WERI-Rb-1 (cell line): ENCODE measurements around the gene FAM47E.

Experiments
- DNase-seq: peaks from one replicate; pipeline ENCODE4 v3.0.0-alpha.2; 2020
- H3K27ac ChIP-seq: fragments of 250-450 bp; sonication (Bioruptor Pico); 2 replicates; pipeline ENCODE4 v1.5.1; 2020; ENCODE audit warnings: mild to moderate bottlenecking, moderate library complexity
- H3K27me3 ChIP-seq: fragments of 250-450 bp; sonication (Bioruptor Pico); 2 replicates; pipeline ENCODE4 v1.5.1; 2021; ENCODE audit warnings: mild to moderate bottlenecking, low read depth, moderate library complexity; ENCODE audit not compliant: insufficient read depth, severe bottlenecking
- H3K36me3 ChIP-seq: fragments of 250-450 bp; sonication (Bioruptor Pico); 2 replicates; pipeline ENCODE4 v1.5.1; 2020; ENCODE audit warnings: mild to moderate bottlenecking, moderate library complexity
- H3K4me3 ChIP-seq: 2 replicates; pipeline ENCODE4 v1.5.1; 2011; ENCODE audit warnings: low read depth, mild to moderate bottlenecking, control low read depth, low read length
- H3K9me3 ChIP-seq: fragments of 250-450 bp; sonication (Bioruptor Pico); 2 replicates; pipeline ENCODE4 v1.5.1; 2021; ENCODE audit warnings: mild to moderate bottlenecking, moderate library complexity; ENCODE audit not compliant: severe bottlenecking
- CTCF ChIP-seq: IDR thresholded peaks from 2 replicates; pipeline ENCODE4 v1.5.1; 2011; ENCODE audit warnings: low read depth, mild to moderate bottlenecking, control low read depth, inconsistent platforms, low read length

FAM47E gene

GRCh38 chr4:76310683-76311082 lies 59.2 kb downstream of the FAM47E start:
- H3K27ac ChIP-seq = no peak overlapping the region
- TF ChIP-seq CTCF = no peak
- DNase-seq = peak; percentile 24

GRCh38 chr4:76311896-76312331 lies 60.4 kb downstream of the FAM47E start:
- Histone ChIP-seq H3K36me3 (peaks cover 15% of the 10 kb centered on the region), H3K27me3 (no peaks in the 10 kb centered on the region), H3K27ac (no peak overlapping the region), H3K9me3 (peaks cover 9% of the 10 kb centered on the region), H3K4me3 (no peak overlapping the region)
- no peak for DNase-seq
- no peak for TF ChIP-seq CTCF

More at GRCh38 chr4:76310683-76311082, 59.2 kb downstream of the FAM47E start:
- Histone ChIP-seq H3K9me3 (peaks cover 1% of the 10 kb centered on the region), H3K4me3 (no peak overlapping the region), H3K27me3 (no peaks in the 10 kb centered on the region), H3K36me3 (peaks cover 15% of the 10 kb centered on the region)

GRCh38 chr4:76312457-76312856 lies 60.9 kb downstream of the FAM47E start:
- no peak overlapping the region for H3K4me3 ChIP-seq
- H3K9me3 ChIP-seq = peaks cover 9% of the 10 kb centered on the region

GRCh38 chr4:76313547-76313946 lies 62.0 kb downstream of the FAM47E start:
- no peak for DNase-seq
- no peak overlapping the region for H3K27ac ChIP-seq
- no peaks in the 10 kb centered on the region for H3K27me3 ChIP-seq
- peaks cover 15% of the 10 kb centered on the region for H3K36me3 ChIP-seq
- no peak for TF ChIP-seq CTCF
- H3K4me3 ChIP-seq = no peak overlapping the region
- peaks cover 9% of the 10 kb centered on the region for H3K9me3 ChIP-seq

More at GRCh38 chr4:76312457-76312856, 60.9 kb downstream of the FAM47E start:
- no peak for TF ChIP-seq CTCF
- Histone ChIP-seq H3K36me3 (peaks cover 15% of the 10 kb centered on the region), H3K27me3 (no peaks in the 10 kb centered on the region), H3K27ac (no peak overlapping the region)
- DNase-seq = no peak

- peaks cover 2% of the 10 kb centered on the region; the same call in 1 of the 2 replicates for H3K36me3 ChIP-seq
- peaks cover 15% of the 10 kb centered on the region for H3K9me3 ChIP-seq
- H3K4me3 ChIP-seq = no peak overlapping the region
- no peak overlapping the region for H3K27ac ChIP-seq
- no peak for DNase-seq
- no peak for TF ChIP-seq CTCF
- H3K27me3 ChIP-seq = no peaks in the 10 kb centered on the region
These were observed 63.9 kb downstream of the FAM47E start for GRCh38 chr4:76315267-76315918.

GRCh38 chr4:76316131-76316530 lies 64.6 kb downstream of the FAM47E start:
- Histone ChIP-seq H3K9me3 (peaks cover 16% of the 10 kb centered on the region), H3K27ac (no peak overlapping the region), H3K36me3 (no peaks in the 10 kb centered on the region), H3K4me3 (no peak overlapping the region), H3K27me3 (no peaks in the 10 kb centered on the region)
- no peak for DNase-seq
- no peak for TF ChIP-seq CTCF
